Hepatocyte (in vitro differentiated cells): ENCODE results near the gene SLC2A13.

Experiments
- CTCF ChIP-seq: fragments of 200-600 bp; sonication (generic); IDR thresholded peaks from 2 replicates; pipeline ENCODE4 v1.5.1; 2016; ENCODE audit warnings: antibody characterized with exemption, mild to moderate bottlenecking; ENCODE audit not compliant: poor library complexity
- EZH2phosphoT487 ChIP-seq: fragments of 200-600 bp; sonication (generic); IDR thresholded peaks from one replicate; pipeline ENCODE4 v1.6.1; 2018; ENCODE audit warnings: antibody characterized with exemption, mild to moderate bottlenecking, low read depth, moderate library complexity; ENCODE audit not compliant: unreplicated experiment, severe bottlenecking

GRCh38 chr12:39872425-39872824 is 233.5 kb downstream of the SLC2A13 start:
- TF ChIP-seq CTCF (no peak), EZH2phosphoT487 (no peak)
